ENCODE measurements around the gene NFASC.

The NFASC gene

DNA sequence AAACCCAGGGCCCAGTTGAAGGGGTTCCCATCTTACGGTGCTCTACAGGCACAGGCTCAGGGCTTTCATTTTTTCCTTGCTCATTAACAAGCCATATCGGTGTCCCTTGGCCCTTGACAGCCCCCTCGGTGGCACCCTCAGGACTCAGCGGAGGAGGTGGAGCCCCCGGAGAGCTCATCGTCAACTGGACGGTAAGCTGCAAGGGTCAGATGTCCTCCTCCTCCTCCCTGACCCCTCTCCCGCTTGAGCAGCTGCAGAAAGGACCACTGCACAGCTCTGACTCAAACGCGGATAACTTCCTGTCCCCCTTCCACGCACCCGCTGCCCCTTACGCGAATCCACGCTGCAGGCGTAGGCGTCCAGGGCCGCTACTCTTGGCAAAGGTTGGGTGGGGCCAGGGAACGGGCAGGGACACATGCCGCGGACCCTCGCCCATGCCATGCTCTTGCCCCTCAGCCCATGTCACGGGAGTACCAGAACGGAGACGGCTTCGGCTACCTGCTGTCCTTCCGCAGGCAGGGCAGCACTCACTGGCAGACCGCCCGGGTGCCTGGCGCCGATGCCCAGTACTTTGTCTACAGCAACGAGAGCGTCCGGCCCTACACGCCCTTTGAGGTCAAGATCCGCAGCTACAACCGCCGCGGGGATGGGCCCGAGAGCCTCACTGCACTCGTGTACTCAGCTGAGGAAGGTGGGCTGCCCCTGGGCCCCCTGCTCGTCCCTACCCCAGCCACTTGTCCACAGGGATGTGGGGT is 198.9 kb downstream of the NFASC start:
- DNase-seq: peak; percentile 35

DNA sequence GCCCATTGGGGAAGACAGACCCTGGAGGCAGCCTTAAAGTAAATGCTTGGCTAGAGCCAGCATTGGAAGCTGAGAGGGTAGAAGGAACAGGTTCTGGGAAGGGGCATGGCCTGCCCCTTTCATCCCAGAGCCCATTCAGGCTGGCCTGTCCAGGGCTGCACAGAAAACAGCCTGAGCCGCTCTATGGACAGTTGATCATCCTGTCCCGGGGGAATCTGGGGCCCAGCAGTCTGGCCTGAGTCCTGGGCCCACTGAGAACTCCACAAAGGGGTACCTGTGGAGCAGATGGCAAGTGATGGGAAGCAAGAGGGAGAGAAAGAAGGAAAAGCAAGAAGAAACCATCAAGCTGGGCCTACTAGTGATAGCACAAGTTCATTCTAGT is 200.4 kb downstream of the NFASC start:
- DNase-seq: no peak

- no peak for DNase-seq
Observed at GRCh38 chr1:205071801-205072200, 201.1 kb downstream of the NFASC start.

DNA sequence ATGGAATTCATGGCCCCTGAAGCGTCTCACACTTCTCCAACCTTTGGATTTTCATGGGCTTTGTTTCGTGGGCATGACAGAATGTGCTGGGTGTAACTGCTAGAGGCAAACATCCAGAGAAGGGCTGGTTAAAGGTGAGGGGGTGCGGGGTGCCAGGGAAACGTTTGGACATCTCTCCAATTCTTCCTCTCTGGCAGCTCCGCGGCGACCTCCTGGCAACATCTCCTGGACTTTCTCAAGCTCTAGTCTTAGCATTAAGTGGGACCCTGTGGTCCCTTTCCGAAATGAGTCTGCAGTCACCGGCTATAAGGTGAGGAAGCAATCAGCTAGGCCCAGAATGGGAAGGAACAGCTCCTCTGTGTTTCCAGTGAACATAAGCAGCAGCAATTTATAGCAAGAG is 201.6 kb downstream of the NFASC start:
- no peak for DNase-seq

All from NCI-H1092 treated with DMSO at 0.1 percent for 48 hours (cell line).